H1 (cell line): Measurements from ENCODE around the gene MRPS27. TPM values are rescaled to one million over a fixed set of nuclear protein-coding genes. Genes with fewer than 3 reads are reported as not detected.

ENCODE experiments used
- CTCF ChIA-PET: fragments of 300-600 bp; sonication (Branson Sonifier 250); formaldehyde crosslinking; loops from one replicate; lab custom pipeline; 2021; ENCODE audit not compliant: partially characterized antibody; lab: Charles Lee
- POLR2A ChIA-PET: fragments of 300-600 bp; sonication (Branson Sonifier 250); formaldehyde crosslinking; loops from one replicate; lab custom pipeline; 2021; ENCODE audit warnings: inconsistent platforms; ENCODE audit not compliant: partially characterized antibody; lab: Charles Lee
- DNase-seq, 2 experiments: peaks; one replicate each; pipeline versions ENCODE4 v3.0.0 to v3.0.0-alpha.2; 2010 to 2022; ENCODE audit warnings: low spot score in 2 of 2, low read depth in 1 of 2, mixed read lengths in 1 of 2
- FAIRE-seq: peaks from 2 replicates; lab custom pipeline; 2011; peaks lifted over from hg19 to GRCh38; lab: Jason Lieb, UNC
- H2AFZ ChIP-seq: 2 replicates; pipeline ENCODE4 v1.8.1; 2012; ENCODE audit warnings: low read length, inconsistent platforms
- H2AK5ac ChIP-seq: 2 replicates; pipeline ENCODE4 v1.6.1; 2013; ENCODE audit warnings: low read depth, low read length
- H2BK120ac ChIP-seq: replicated peaks from 2 replicates; pipeline ENCODE3; 2013; ENCODE audit warnings: low read depth, low read length, inconsistent platforms
- H2BK12ac ChIP-seq: 2 replicates; pipeline ENCODE4 v1.6.1; 2013; ENCODE audit warnings: low read depth, low read length
- H2BK15ac ChIP-seq: 2 replicates; pipeline ENCODE4 v1.6.1; 2013; ENCODE audit warnings: low read length
- H2BK20ac ChIP-seq: 2 replicates; pipeline ENCODE4 v1.6.1; 2013; ENCODE audit warnings: low read length
- H2BK5ac ChIP-seq: 2 replicates; pipeline ENCODE4 v1.6.1; 2013; ENCODE audit warnings: low read depth, low read length
- H3K14ac ChIP-seq: 2 replicates; pipeline ENCODE4 v1.6.1; 2013; ENCODE audit warnings: inconsistent platforms; ENCODE audit not compliant: insufficient read length
- H3K18ac ChIP-seq: 2 replicates; pipeline ENCODE4 v1.6.1; 2013; ENCODE audit warnings: low read length; ENCODE audit errors: extremely low read depth
- H3K23ac ChIP-seq: 2 replicates; pipeline ENCODE4 v1.6.1; 2013; ENCODE audit warnings: inconsistent platforms; ENCODE audit not compliant: insufficient read length
- H3K23me2 ChIP-seq: 2 replicates; pipeline ENCODE4 v1.6.1; 2013; ENCODE audit warnings: low read depth, low read length
- H3K27ac ChIP-seq: 2 replicates; pipeline ENCODE4 v1.6.1; 2011; ENCODE audit warnings: low read depth, low read length, inconsistent platforms
- H3K27me3 ChIP-seq, 4 experiments: replicated peaks in 1 of 4; 1 replicate in 1 of 4; 2 replicates in 3 of 4; pipeline versions ENCODE4 v1.6.1 to v1.8.1; 2011 to 2013; ENCODE audit warnings: low read length in 3 of 4, mild to moderate bottlenecking in 3 of 4, inconsistent platforms in 2 of 4, mixed read lengths in 2 of 4, moderate library complexity in 1 of 4; ENCODE audit not compliant: control insufficient read depth in 3 of 4, insufficient read depth in 3 of 4; ENCODE audit errors: extremely low read depth in 1 of 4
- H3K36me3 ChIP-seq, 4 experiments: 2 replicates each; pipeline versions ENCODE4 v1.6.1 to v1.8.1; 2011 to 2013; ENCODE audit warnings: mild to moderate bottlenecking in 4 of 4, low read length in 3 of 4, moderate library complexity in 2 of 4, control low read depth in 1 of 4, inconsistent platforms in 1 of 4; ENCODE audit not compliant: insufficient read depth in 4 of 4, control insufficient read depth in 2 of 4
- H3K4ac ChIP-seq: replicated peaks from 2 replicates; pipeline ENCODE3; 2013; ENCODE audit warnings: low read length, low read depth, mixed read lengths, inconsistent platforms; ENCODE audit not compliant: insufficient read length
- H3K4me1 ChIP-seq, 4 experiments: replicated peaks in 1 of 4; 1 replicate in 1 of 4; 2 replicates in 3 of 4; pipeline versions ENCODE4 v1.6.1 to v1.8.1; 2011 to 2013; ENCODE audit warnings: low read length in 3 of 4, inconsistent platforms in 2 of 4, mixed read lengths in 1 of 4; ENCODE audit not compliant: insufficient read depth in 4 of 4, control insufficient read depth in 3 of 4
- H3K4me2 ChIP-seq, 2 experiments: 2 replicates each; pipeline versions ENCODE4 v1.6.1 to v1.8.1; 2011 to 2013; ENCODE audit warnings: low read depth in 2 of 2, low read length in 2 of 2, control low read depth in 1 of 2, inconsistent platforms in 1 of 2, mild to moderate bottlenecking in 1 of 2; ENCODE audit not compliant: insufficient read depth in 1 of 2
- H3K4me3 ChIP-seq, 4 experiments: fragments of 200-600, 300-600 bp in 1 of 4; sonication (generic), shearing (Covaris generic), sonication (Bioruptor Twin) in 1 of 4; 2 replicates each; pipeline versions ENCODE4 v1.5.1 to v1.8.1; 2011 to 2016; ENCODE audit warnings: low read length in 4 of 4, low read depth in 3 of 4, control low read depth in 2 of 4, inconsistent platforms in 2 of 4, mild to moderate bottlenecking in 2 of 4, mixed read lengths in 1 of 4, moderate library complexity in 1 of 4; ENCODE audit not compliant: insufficient read depth in 2 of 4; ENCODE audit errors: extremely low read depth in 1 of 4
- H3K56ac ChIP-seq: replicated peaks from 2 replicates; pipeline ENCODE3; 2013; ENCODE audit warnings: low read depth, mild to moderate bottlenecking, mixed read lengths, low read length, inconsistent platforms; ENCODE audit not compliant: insufficient read length
- H3K79me1 ChIP-seq: 2 replicates; pipeline ENCODE4 v1.6.1; 2013; ENCODE audit warnings: low read depth, low read length, control low read depth
- H3K79me2 ChIP-seq, 2 experiments: 2 replicates each; pipeline versions ENCODE4 v1.6.1 to v1.8.1; 2012 to 2013; ENCODE audit warnings: low read length in 2 of 2, mild to moderate bottlenecking in 2 of 2, inconsistent platforms in 1 of 2; ENCODE audit not compliant: insufficient read depth in 2 of 2, control insufficient read depth in 1 of 2
- H3K9ac ChIP-seq, 4 experiments: replicated peaks in 1 of 4; 1 replicate in 1 of 4; 2 replicates in 3 of 4; pipeline versions ENCODE4 v1.6.1 to v1.8.1; 2011 to 2013; ENCODE audit warnings: low read depth in 3 of 4, low read length in 3 of 4, control low read depth in 2 of 4, mild to moderate bottlenecking in 2 of 4, moderate library complexity in 2 of 4, inconsistent platforms in 1 of 4; ENCODE audit errors: extremely low read depth in 1 of 4
- H3K9me3 ChIP-seq, 2 experiments: 2 replicates each; pipeline versions ENCODE4 v1.6.1 to v1.8.1; 2012 to 2013; ENCODE audit warnings: mild to moderate bottlenecking in 2 of 2, moderate library complexity in 2 of 2, control low read depth in 1 of 2, inconsistent platforms in 1 of 2, low read depth in 1 of 2, low read length in 1 of 2, mixed read lengths in 1 of 2; ENCODE audit not compliant: insufficient read depth in 2 of 2
- H4K20me1 ChIP-seq, 2 experiments: replicated peaks in 1 of 2; 2 replicates each; pipeline versions ENCODE3 to v1.8.1; 2011 to 2013; ENCODE audit warnings: inconsistent platforms in 2 of 2, low read length in 2 of 2, mild to moderate bottlenecking in 1 of 2; ENCODE audit not compliant: insufficient read depth in 2 of 2, control insufficient read depth in 1 of 2
- H4K5ac ChIP-seq: 2 replicates; pipeline ENCODE4 v1.6.1; 2013; ENCODE audit warnings: low read length, low read depth, mixed read lengths, inconsistent platforms; ENCODE audit not compliant: insufficient read length
- H4K8ac ChIP-seq: 2 replicates; pipeline ENCODE4 v1.8.0; 2013; ENCODE audit warnings: mild to moderate bottlenecking, moderate library complexity, low read length, inconsistent platforms; ENCODE audit not compliant: insufficient read depth; ENCODE audit errors: extremely low read depth
- H4K91ac ChIP-seq: replicated peaks from 2 replicates; pipeline ENCODE3; 2013; ENCODE audit warnings: low read length, mixed read lengths, inconsistent platforms; ENCODE audit not compliant: insufficient read length
- ASH2L ChIP-seq: fragments of 200-600, 300-600 bp; sonication (generic); IDR thresholded peaks from one replicate; pipeline ENCODE4 v1.7.1; 2017; ENCODE audit warnings: low read length
- HDAC6 ChIP-seq: IDR thresholded peaks from one replicate; pipeline ENCODE4 v1.7.1; 2012; ENCODE audit warnings: low read depth, mild to moderate bottlenecking, inconsistent platforms, low read length, moderate library complexity
- RAD21 ChIP-seq, 2 experiments: IDR thresholded peaks in 1 of 2; conservative IDR thresholded peaks in 1 of 2; 2 replicates each; pipeline ENCODE4 v1.6.1; 2011; ENCODE audit warnings: low read depth in 2 of 2, low read length in 2 of 2, improper control_type of control experiment in 1 of 2, inconsistent platforms in 1 of 2, mild to moderate bottlenecking in 1 of 2, moderate library complexity in 1 of 2
- SUZ12 ChIP-seq: fragments of 200-600 bp; sonication (generic); IDR thresholded peaks from 2 replicates; pipeline ENCODE4 v1.6.1; 2012; ENCODE audit warnings: mild to moderate bottlenecking, inconsistent platforms, low read length, moderate library complexity, mixed read lengths
- WGBS, 2 experiments: shearing (Covaris generic) in 1 of 2; methylation state at CpG; one replicate each; pipeline versions ENCODE4 v1.1.6 to v1.1.7; 2013 to 2015; ENCODE audit warnings: low lambda C conversion rate in 2 of 2, mixed read lengths in 2 of 2, inconsistent platforms in 1 of 2, low coverage in 1 of 2, missing lambda C conversion rate in 1 of 2; ENCODE audit not compliant: insufficient replicate concordance in 2 of 2, insufficient coverage in 1 of 2, insufficient read length in 1 of 2; ENCODE audit errors: extremely low coverage in 1 of 2, missing lambda C conversion rate in 1 of 2; 5-methylcytosine and 5-hydroxymethylcytosine counted together
- polyA plus RNA-seq, 7 experiments: library from polyadenylated mRNA; depleted of rRNA in 3 of 7; stranded (reverse) in 5 of 7; unstranded in 2 of 7; fragments of >200 nt in 5 of 7; fragments of 200-250 nt in 2 of 7; gene quantifications; 1 replicate in 5 of 7; 2 replicates in 1 of 7; 4 replicates in 1 of 7; pipeline versions ENCODE4 v1.2.1 to v1.2.3, GENCODE V29; 2011 to 2013; ENCODE audit warnings: missing spikeins in 2 of 7, mixed read lengths in 2 of 7
- total RNA-seq: library from RNA; stranded (reverse); fragmentation: NEBNext Ultra II Directional; extraction: Animal tissue kit (Norgen Biotek cat#: 25700); gene quantifications from 2 replicates; pipeline ENCODE4 v1.2.1, GENCODE V29; 2021

Gene MRPS27
- total and polyA plus RNA-seq, 2 of the 8 experiments (the other 6 are each of a cell fraction or from before 2014, with no cell fraction given), result 93.2 to 102 TPM

DNA sequence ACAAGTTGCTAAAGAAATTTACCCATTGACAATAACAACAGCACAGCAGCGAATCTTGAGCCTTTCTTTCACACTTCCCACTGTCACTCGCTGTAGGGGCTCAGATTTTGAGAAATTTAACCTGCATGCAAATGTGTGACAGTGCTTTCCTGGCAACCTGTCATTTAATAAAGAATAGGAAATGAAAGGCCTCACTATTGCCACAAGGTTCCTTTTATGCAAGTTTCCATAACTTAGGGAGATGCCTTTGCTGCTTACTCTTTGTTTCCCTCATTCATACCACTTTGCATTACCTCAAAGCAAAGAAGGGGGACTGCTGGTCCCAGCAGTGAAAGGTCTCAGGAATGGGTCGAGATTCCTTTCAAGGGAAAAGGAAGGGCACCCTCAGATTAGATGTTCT, 49.7 kb upstream of the MRPS27 start:
- no peak overlapping the region for H2BK12ac ChIP-seq
- H4K5ac ChIP-seq, result no peak overlapping the region
- no peaks in the 10 kb centered on the region for H3K36me3 ChIP-seq
- no peak overlapping the region for H2BK15ac ChIP-seq
- no peak overlapping the region for H4K91ac ChIP-seq
- DNase-seq, result no peak
- no peaks in the 10 kb centered on the region for H3K9me3 ChIP-seq
- H3K4ac ChIP-seq, result no peak overlapping the region
- no peaks in the 10 kb centered on the region for H3K79me2 ChIP-seq
- no peak for FAIRE-seq
- H3K18ac ChIP-seq, result no peak overlapping the region
- H2AFZ ChIP-seq, result no peak overlapping the region
- no peak overlapping the region for H4K8ac ChIP-seq
- no peak overlapping the region for H3K27ac ChIP-seq
- 76% methylated on average over 3 of the region's 3 CpGs; no CpG with 5 or more reads in 1 of the 2 experiments for WGBS, 2 experiments
- H3K4me3 ChIP-seq, result no peak overlapping the region
- H2AK5ac ChIP-seq, result no peak overlapping the region
- no peak overlapping the region for H3K23ac ChIP-seq
- H3K9ac ChIP-seq, result no peak overlapping the region
- TF ChIP-seq HDAC6, result no peak
- TF ChIP-seq ASH2L, result no peak
- TF ChIP-seq SUZ12, result no peak
- TF ChIP-seq RAD21 (IDR thresholded peaks at IDR 0.05 in 1 of 2, conservative IDR thresholded peaks at IDR 0.05 in 1 of 2; ENCODE audit: low read depth in 2 of 2, low read length in 2 of 2), result no peak
- POLR2A ChIA-PET, result no interaction called here
- H3K4me2 ChIP-seq, result no peak overlapping the region
- H3K27me3 ChIP-seq, result no peaks in the 10 kb centered on the region
- H3K23me2 ChIP-seq, result no peaks in the 10 kb centered on the region
- no peaks in the 10 kb centered on the region; a peak in 1 of 7 replicates for H3K4me1 ChIP-seq
- H2BK5ac ChIP-seq, result no peak overlapping the region
- no peaks in the 10 kb centered on the region for H4K20me1 ChIP-seq
- CTCF ChIA-PET, result interaction anchor here (1.1 to 1.8 kb wide), 4 partner anchors 14 to 187 kb away, joined by 3 to 4 read pairs (median 4); no protein-coding TSS in a partner anchor
- H3K14ac ChIP-seq, result no peak overlapping the region
- H2BK20ac ChIP-seq, result no peak overlapping the region
- H3K79me1 ChIP-seq, result no peaks in the 10 kb centered on the region
- no peak overlapping the region for H3K56ac ChIP-seq
- no peak overlapping the region for H2BK120ac ChIP-seq
